HG03565 (cell line): ENCODE measurements around the gene PCOLCE2.
A peak's percentile ranks its signal among the peaks of the same experiment; 100 is the strongest.
"Not testable (repeated sequence)": the region's sequence is repeated elsewhere in the genome, so short reads cannot be mapped to it uniquely, and the experiment has no call there.

Source experiments
- ATAC-seq: cut with Tn5 transposase; IDR thresholded peaks from one replicate; pipeline ENCODE4 v1.9.1; 2021; ENCODE audit warnings: mild to moderate bottlenecking, moderate library complexity; ENCODE audit not compliant: unreplicated experiment

The PCOLCE2 gene

GRCh38 chr3:142875099-142875498 is 13.8 kb downstream of the PCOLCE2 start:
- no peak for ATAC-seq

DNA sequence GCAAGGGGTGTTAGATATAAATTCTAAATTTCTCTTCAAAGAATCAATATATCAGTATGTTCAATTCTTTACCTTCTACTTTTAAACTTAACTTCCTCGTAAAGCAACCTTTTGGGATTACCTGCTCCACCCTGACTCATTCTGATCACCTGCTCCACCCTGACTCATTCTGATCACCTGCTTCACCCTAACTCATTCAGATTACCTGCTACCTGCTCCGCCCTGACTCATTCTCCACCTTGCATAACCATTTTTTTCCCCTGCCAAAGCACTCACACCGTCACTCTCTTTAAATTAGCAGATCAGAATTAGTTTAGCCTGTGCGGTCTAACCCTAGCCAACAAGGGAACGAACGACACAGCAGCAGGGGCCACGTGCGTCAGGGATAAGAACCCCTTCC is 20.5 kb downstream of the PCOLCE2 start:
- ATAC-seq, result not testable (repeated sequence)

DNA sequence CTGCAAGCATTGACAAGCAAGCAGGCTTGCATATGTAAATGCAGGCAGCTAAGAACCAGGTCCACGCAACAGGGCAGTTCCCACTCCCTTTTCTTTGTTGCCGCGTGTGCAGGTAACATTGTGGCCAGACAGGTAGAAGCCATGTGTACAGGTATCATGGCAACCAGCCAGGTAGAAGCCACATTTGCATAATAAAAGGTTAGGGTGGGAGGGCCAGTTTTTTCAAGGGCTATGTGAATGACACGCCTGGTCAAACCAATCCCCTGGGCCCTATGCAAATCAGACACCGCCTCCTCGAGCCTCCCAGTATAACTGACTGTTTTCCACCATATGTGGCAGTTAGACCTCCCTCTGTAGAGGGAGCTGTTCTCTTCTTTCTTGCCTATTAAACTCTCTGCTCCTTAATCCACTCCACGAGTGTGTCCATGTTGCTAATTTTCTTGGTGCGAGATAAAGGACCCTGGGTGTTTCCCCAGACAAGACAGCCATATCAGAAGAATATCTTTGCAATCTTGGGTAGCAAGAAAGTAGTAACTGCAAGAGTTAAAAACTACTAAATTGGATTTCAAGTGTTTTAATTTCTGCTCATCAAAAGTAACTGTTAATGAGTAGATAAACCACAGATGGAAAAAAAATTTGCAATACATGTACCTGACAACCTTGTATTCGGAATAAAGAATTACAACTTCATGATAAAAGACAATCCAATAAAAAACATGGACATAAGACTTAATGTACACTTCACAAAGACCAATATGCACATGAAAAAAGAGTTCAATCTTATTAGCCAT is 21.8 kb downstream of the PCOLCE2 start:
- ATAC-seq, result no peak

- no peak for ATAC-seq
Measured at GRCh38 chr3:142863930-142864920, 24.7 kb downstream of the PCOLCE2 start.

- no peak for ATAC-seq
Measured at GRCh38 chr3:142863010-142863817, 25.7 kb downstream of the PCOLCE2 start.

DNA sequence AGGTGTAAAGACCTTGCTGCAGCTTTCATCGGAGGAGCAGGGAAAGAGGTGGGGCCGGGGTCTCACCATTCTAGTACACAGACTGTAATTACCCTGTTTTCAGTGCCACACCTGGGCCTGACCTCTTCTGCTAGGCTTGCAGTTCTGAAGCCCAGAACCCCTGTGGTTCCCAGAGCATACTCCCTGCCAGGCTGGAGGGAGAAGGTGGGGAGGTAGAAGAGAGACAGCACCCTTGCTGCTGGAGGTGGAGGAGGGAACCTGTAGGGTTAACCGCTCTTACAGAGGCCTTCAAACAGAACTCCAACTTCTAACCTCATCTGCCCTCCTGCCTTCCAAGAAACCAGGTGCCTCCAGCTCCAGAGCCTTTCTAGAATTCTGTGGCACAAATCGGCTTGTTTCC is 27.0 kb downstream of the PCOLCE2 start:
- ATAC-seq, result no peak

DNA sequence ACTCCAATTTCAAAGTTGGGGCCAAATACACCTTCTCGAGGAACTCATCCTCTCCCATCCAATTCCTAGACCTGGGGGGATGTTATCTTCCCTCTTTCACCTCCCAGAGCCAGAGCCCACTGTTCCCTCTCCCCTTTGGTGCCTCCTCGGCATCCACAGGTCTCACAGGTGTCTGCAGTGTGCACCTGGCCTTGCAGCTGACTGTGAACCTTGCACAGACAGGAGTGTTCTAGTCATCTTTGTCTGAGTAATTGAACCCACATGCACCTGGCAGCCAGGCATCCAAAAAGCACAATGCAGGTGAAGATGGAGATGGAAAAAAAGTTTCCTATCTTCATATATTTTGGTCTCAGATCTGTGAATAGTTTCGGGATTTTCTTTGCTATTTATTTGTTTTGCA is 30.8 kb downstream of the PCOLCE2 start:
- no peak for ATAC-seq

DNA sequence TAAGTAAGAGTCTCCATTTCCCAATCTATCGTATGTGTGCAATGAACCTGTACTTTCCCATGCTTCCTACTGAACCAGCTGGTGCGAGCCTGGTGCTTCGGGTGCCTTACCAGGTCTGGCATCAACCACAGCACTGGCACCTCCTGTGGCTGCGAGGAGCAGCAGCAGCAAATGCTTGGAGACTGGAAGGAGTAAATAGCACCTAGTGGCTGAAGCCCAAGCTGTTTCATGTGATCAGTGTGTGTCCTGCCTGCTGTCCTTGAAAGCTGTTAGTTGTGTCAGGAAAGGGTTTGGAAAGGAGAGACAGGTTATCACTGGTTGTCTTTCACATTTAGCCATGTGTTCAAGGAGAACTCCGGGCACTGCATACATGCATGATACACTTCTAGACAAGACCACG is 31.8 kb downstream of the PCOLCE2 start:
- no peak for ATAC-seq

GRCh38 chr3:142853270-142854168 is 35.4 kb downstream of the PCOLCE2 start:
- no peak for ATAC-seq

GRCh38 chr3:142852009-142852408 is 36.9 kb downstream of the PCOLCE2 start:
- ATAC-seq, result no peak

DNA sequence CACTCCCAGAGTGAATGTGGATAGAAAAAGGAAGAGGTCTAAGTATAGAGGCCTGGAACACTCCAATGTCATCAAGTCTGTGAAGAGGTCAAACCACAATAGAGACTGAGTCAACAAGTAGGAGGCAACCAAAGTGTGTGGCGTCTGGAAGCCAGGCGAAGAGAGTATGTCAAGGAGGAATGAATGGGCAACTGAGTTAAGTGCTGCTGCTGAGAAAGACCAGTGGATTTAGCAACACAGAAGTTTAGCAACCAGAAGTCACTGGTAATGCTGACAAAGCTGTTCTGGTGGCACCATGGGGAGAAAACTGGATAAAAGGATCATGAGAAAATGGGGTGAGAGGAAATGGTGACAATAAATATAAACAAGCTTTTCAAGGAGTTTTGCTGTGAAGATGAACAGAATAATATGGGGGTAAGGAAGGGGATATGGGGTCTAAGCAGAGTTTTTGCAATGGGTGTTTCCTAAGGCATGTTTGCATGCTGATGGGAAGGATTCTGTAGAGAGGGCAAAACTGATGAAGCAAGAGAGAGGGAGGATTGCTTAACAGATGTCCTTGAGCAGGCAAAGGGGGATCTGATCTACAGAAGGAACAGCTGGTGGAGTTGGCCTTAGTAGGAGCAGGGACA is 38.4 kb downstream of the PCOLCE2 start:
- no peak for ATAC-seq

- no peak for ATAC-seq
Measured at GRCh38 chr3:142849148-142849547, 39.7 kb downstream of the PCOLCE2 start.

- ATAC-seq, result no peak
Measured at GRCh38 chr3:142846779-142847577, 41.9 kb downstream of the PCOLCE2 start.

- no peak for ATAC-seq
Measured at GRCh38 chr3:142844339-142844977, 44.4 kb downstream of the PCOLCE2 start.

- ATAC-seq, result no peak
Measured at GRCh38 chr3:142839831-142840230, 49.1 kb downstream of the PCOLCE2 start.

GRCh38 chr3:142837526-142837925 is 51.4 kb downstream of the PCOLCE2 start:
- no peak for ATAC-seq

- peak; percentile 96 for ATAC-seq
Measured at GRCh38 chr3:142828703-142829305, 60.1 kb downstream of the PCOLCE2 start.

- no peak for ATAC-seq
Measured at GRCh38 chr3:142819179-142819578, 69.7 kb downstream of the PCOLCE2 start.
